Right ventricle myocardium superior (tissue), 1 donor: ENCODE measurements around the gene PDXK. TPM values are rescaled to one million over a fixed set of nuclear protein-coding genes. Genes with fewer than 3 reads are reported as not detected.

Experiments used
- ATAC-seq: fragments of 200-7000 bp; cut with Tn5 transposase; one replicate; pipeline ENCODE4 v1.9.1; 2020; ENCODE audit warnings: mild to moderate bottlenecking; ENCODE audit not compliant: poor library complexity
- DNase-seq: peaks from one replicate; pipeline ENCODE4 v3.0.0-alpha.2; 2020
- intact Hi-C: fragments of 100-400 bp; cut with DNase I; formaldehyde crosslinking; loops from one replicate; pipeline ENCODE4 v1.11.2; 2022
- total RNA-seq: library from RNA; stranded (reverse); fragmentation: NEBNext Ultra II Directional; extraction: Animal tissue kit (Norgen Biotek cat#: 25700); gene quantifications from one replicate; pipeline ENCODE4 v1.2.1, GENCODE V29; 2021
- donor health status: DM: no; HTN: yes; CAD: no; lungs with severe emphysema.

The PDXK gene
- total RNA-seq, 1 donor from 2014 or later, result 93.8 TPM

DNA sequence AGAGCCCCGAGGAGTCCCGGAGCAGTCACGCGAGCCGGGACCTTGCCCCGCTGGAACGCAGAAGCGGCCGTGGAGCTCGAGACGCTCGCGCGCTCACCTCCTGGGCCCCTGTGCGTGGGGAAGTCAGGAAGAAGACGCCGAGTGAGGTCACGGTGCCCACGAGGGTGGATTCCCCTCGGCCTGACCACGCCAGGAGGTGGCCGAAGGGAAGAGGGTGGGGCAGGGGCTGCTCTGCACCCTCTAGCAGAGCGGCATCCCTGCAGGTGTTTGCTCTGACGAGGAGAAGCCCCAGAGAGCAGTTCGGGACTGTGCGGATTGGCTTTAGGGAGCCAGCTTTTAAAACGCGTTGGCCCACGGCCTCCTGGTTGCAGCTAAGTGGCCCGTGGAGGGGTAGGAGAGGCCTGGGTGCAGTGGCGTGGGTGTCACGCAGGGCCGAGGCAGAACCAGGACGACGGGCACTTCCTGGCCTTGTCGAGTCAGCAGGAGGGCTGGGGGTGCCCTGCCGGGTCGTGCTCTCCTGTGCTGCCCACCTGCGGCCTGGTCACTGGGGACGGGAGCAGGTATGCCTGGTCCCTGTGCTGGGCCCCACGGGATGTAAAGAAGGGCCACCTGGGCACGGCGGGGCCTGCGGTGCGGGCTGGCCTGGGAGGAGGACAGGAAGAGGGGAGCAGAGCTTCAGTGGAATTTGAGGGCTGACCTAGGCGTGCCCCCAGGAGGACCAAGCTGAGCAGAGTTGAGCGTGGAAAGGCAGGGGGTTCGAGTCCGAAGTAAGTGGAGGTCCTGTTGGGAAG lies 1.0 kb downstream of the PDXK start:
- DNase-seq (no peak), ATAC-seq (peak; percentile 7)
- intact Hi-C loops, result no loop called here

DNA sequence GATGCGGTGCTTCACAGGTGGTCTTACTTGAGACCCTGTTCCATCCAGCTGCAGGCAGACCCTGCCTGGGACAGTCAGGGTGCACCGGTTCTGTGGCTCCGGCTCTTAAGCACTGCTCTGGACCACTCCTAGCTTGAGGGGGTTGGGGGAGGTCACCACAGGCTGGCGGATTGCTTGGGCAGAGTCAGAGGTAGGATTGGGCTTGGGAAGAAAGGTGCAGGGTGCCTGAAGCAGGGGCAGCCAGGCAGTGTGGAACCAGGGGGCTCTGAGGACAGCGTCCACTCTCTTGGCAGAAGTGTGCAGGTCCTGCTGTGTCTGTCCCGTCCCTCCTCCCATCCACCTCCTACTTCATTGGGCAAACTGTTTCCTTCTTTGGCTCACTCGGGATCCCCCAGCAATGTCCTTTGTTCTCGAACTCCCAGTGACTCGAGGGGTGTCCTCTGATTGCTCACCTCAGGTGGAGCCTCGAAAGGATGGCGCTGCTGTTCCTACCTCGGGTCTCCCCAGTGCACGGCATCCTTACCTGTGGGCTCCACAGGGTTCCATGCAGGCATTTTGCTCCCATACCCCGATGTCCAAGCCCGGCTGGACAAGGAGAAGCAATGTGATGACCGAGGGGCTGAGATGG lies 1.7 kb downstream of the PDXK start:
- DNase-seq, result no peak
- ATAC-seq, result no peak
- intact Hi-C loops, result no loop called here

DNA sequence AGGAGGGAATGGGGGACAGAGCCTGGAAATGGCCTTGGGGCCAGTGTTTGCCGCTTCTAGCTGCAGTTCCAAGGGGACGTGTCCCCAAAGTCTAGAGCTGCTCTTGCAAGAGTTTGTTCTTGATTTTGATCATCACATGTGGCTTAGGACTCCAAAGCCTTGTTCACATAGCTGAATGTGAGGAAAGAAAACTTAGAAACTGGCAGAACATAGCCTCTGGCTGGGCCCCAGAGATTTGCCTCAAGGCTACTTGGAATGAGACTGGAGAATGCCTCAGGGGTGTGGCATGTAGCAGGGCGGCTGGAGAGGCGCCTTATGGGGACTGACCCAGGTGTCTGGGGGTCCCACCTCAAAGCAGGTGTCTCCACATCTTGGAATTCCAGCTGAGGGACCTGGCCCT lies 2.3 kb downstream of the PDXK start:
- DNase-seq (no peak), ATAC-seq (no peak)

DNA sequence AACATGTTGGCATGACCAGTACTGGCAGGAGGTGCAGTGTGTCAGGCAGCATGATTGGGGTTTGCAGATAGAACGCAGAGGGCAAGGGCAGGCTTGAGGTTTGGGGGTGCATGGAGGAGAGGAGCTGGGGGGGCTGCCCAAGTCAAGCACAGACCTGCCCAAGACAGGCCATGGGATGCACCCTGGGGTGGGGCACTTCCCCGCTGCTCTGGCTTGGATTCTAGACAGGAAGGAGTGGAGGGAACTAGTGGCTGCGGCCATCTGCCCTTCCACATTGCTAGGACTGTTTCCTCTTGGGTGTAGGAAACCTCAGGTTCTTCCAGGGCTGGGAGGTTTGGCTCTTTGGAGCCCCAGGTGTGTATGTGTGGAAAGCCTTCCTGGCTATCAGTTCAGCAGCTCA lies 3.0 kb downstream of the PDXK start:
- intact Hi-C loops, result no loop called here
- ATAC-seq, result no peak

More for the DNA sequence above, 2.3 kb downstream of the PDXK start:
- intact Hi-C loops, result no loop called here

DNA sequence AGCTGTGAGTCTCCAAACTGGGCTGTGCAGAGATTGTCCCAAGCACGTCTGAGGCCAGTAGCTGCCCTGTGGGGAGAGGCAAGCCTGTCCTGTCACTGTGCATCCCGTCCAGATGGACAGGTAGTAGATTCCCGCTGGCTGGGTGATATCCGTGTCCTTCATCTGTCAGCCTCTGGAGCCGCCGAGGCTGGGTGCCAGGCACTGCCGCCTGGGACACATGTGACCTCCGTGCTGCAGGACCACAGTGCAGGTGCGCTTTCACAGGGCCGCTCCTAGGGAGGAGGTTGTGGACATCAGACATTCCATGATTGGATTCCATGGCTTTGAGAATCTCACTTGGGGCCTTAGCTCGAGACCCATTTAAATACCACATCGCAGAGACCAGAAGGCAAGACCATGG lies 4.7 kb downstream of the PDXK start:
- intact Hi-C loops, result no loop called here

More for the DNA sequence above, 3.0 kb downstream of the PDXK start:
- no peak for DNase-seq

DNA sequence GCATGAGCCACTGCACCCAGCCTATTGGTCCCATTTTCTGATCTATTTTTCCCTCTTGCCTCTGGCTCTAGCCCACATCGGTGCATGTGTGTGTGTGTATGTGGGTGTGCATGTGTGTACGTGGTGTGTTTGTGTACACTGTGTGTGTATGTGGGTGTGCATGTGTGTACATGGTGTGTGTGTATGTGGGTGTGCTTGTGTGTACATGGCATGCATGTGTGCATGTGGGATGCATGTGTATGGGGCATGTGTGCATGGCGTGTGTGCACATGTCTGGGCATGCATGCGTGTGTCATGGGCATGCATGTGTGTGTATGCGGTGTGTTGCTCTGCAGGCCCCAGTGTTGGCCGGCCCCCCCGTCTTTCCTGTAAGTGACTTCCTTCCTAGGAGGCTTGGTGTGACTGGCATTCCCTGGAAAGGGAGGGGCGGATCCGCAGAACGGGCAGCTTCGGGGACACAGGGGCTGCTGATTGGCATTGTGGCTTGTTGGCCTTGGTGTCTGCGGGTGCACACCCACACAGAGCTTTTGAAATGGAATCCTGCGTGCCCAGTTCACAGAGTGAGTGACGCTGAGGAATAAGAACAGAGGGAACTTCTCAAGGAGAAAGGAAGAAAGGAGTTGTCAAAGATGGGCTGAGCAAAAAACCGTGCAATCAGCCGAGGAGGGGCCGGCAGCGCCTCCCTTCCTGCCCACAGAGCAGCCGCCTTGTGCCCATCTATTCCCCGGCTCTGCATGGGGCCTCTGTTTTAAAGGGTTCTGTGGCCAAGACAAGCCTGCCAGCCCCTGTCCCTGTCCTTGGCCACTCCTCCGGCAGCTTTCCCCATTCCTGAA lies 8.0 kb downstream of the PDXK start:
- intact Hi-C loops, result no loop called here
- DNase-seq (peak; percentile 74), ATAC-seq (no peak)

More for the DNA sequence above, 4.7 kb downstream of the PDXK start:
- DNase-seq (no peak), ATAC-seq (no peak)

DNA sequence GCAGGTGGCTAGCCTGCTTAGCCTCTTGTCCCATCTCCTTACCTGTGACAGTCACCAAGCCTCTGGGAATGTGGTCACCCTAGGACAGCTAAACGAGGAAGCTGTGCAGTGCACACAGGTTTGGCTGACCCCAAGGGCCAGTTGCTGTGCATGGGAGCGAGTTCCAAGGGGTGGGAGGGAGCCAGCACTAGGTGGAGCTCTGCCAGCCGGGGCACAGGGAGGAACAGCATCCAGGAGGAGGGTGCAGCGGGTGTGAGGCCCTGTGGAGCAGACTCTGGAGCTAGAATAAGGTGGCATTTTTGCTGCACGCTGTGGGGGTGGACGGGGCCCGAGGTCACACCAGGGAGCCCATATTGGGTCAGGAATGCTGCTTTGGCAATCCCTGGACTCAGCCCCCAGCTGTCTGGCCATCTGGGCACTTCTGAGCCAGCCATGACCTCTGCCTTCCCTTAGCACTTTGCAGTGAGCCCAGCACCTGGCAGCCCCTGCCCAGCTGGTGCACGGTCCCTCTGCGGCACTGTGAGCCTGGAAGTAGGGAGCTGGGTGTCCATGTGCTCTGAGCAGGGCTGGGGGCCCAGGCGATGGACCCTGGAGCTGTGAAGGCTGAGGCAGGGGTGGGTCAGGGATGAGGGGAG lies 8.7 kb downstream of the PDXK start:
- ATAC-seq, result peak; percentile 38
- peak; percentile 72 for DNase-seq

DNA sequence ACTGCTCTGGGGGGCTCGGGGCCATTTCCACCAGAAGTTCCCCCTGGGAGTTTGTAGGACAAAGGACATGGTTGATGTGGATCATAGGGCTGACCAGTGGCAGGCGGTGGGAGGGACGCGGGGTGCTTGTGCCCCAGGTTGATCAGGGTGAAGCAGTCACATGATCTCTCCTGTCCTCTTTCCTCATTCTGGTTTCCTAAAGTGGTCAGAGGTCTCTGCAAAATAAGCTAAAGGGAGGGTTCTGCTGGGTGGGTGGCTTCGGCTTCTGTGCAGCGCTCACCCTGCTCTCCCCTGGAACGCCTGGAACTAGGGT lies 9.2 kb downstream of the PDXK start:
- peak; percentile 29 for ATAC-seq
- DNase-seq, result no peak
- intact Hi-C loops, result no loop called here

More for the DNA sequence above, 8.7 kb downstream of the PDXK start:
- intact Hi-C loops, result no loop called here

DNA sequence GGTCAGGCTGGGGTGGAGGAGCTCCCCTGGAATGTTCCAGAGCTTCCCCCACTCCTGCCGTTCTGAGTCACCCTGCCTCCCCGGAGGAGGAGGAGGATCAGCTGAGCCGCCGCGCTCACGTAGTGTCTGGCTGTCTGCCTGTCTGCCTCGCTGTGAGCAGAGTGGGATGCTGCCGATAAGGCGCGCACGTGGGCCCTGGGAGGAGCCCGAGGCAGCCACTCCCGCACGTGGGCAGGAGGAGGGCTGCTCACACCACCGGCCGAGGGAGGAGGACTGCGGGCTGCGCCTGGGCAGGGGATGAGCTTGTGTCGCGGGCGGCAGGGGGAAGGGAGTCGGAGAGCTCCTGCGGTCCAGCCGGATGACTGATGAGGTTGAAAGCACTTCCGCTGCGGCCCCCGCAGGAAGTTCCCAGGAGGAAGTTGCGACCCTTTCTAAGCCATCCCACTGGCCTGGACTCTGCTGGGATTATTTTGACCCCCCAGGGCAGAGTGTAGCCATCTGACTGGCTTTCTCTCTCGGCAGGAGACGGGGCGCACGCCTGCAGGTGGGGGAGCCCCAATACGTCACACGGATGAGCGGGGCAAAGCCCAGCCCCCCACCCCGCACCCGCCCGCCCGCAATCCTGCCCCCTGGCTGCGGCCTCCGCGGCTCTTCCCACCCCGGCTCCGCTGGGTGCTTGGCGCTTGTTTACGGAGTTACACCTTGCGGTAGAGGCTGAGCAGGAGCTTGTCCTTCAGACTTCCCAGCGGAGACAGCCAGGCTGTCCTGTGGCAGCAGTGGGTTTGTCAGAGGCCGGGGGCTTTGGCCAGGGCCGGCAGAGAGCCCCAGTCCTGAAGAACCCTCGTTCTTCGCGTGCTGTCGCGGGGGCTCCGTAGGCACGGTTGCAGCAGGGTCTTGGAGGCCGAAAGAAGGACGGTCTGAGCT lies 9.8 kb downstream of the PDXK start:
- peak; percentile 84 for ATAC-seq
- intact Hi-C loops, result no loop called here
- peak; percentile 96 for DNase-seq

DNA sequence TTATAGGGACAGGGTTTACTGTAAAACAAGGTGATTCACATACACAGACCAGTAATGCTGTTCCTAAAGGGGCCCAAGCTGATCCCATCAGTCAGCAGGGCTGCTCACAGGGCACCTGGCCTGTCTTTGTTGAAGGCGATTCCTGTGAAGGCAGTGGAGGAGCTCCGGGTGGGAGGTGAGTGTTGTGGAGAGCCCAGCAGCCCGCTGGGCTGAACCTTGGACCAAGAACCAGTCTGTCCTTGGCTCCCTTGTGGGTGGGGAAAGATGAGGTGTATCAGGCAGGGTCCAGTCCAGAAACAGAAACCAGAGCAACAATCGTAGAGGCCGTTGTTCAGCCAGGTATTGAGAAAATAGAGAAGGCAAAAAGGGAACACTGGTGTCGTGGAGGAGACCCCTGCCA lies 12.5 kb downstream of the PDXK start:
- intact Hi-C loops, result no loop called here
- ATAC-seq (no peak), DNase-seq (no peak)

DNA sequence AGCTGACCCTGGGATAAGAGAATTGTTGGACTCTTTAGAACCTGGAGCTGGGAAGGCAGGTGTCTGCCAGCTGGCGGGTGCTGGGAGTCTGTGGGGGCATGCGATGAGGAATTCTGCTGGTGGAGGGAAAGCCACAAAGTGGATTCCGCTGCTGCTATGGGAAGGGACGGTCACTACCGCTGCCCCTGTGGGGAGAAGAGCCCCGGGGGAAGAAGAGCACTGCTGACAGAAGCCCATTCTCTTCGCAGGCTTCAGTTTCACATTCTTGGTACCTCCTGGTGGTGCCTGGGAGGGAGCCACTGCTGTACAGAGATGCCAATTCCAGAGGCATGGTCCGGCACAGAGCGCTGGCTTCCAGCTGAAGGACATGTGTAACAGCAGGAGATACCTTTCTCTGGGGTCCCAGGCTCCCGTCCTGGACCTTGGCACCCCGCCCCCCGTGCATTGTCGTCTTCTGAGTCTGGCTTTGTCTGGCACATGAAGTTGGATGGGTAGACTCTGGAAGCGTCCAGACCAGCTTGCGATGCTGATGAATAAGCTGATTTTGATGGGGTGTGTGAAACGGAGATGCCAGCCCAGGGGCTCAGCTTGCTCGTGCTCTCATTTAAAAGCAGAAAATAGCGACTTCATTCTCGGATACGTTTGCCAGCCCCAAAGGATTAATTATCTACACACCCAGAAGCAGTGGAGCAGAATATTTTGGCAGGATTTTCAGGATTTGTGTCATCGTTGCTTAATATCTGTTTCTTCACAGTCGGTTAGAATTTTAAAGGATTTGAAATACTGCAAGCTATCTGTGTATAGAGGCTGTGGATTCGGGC lies 13.2 kb downstream of the PDXK start:
- intact Hi-C loops, result no loop called here
- DNase-seq (peak; percentile 59), ATAC-seq (no peak)

DNA sequence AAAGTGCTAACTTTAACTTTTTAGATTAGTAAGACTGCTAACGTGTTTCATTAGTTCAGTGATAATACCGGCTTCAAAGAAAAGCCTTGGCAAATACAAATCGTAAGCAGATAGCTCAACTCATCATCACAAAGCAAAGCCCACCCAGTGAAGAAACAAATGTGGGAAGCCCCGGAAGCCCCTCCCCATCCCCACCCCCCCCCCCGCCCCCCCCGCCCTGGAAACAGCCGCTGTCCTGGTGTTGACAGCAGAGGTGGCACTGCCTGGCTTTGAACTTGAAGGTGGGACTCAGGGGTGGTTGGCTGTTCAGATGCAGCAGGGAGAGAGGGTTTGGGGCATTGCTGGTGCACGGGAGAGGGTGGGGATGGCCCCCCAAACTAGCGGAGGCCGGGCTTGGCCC lies 14.1 kb downstream of the PDXK start:
- intact Hi-C loops, result no loop called here
- no peak for DNase-seq
- no peak for ATAC-seq

DNA sequence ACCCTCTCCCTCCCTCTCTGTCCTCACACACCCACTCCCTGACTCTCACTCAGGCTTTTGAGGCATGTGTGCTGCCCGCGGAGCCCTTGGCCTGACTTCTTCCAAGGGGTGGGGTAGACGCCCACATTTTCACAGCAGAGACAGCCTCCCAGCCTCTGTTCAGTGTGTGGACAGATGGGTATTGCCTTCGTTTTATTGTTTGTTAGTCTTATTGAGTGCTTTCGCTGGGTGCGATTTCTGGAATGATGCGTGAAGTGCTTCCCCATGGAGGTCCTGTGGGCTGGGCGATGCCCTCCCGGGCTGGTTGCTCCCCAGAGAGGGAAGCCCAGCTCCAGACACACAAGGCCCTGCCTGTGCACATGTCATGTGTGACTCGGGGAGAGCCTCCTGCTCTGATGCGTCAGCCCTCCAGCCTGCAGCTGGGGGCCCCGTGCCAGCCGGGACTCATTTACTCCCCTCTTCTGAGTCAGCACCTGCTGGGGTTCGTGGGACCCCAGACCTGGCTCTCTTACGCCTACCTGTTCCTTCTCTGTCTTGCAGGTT lies 14.7 kb downstream of the PDXK start:
- intact Hi-C loops, result no loop called here
- DNase-seq, result no peak
- no peak for ATAC-seq

DNA sequence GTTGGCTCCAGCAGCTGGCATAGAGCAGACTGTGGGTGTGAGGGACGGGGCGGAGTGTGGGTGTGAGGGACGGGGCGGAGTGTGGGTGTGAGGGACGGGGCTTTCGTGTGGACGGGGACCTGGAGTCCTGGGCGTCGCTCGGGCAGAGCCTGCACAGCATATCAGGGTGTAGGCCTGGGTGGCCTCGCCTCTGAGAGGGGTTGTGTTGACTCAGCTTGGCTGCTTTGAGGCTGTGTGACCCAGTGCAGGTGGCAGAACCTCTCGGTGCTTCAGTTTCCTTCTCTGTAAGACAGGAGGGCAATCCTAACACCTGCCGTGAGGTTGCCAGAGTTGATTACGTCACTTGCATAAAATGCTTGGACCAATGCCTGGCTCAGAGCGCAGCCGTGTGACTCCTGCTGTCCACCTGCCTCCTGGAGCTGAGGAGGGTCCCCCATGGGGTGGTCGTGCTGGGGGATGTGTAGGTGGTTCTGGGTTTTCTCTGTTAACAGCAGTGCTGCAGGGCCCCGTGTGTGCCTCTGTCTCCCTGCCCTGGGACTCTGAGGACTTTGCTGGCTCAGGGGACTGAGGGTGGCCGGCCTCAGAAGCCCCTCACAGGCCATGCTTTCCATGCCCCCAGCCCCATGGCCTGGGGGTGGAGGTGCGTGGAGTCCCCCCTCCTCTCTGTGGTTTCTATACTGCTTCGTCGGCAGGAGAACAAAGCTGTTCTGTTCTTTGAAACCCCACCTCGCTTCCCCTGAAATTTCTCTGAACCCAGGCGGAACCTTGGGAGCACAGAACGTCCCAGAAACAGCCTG lies 15.4 kb downstream of the PDXK start:
- intact Hi-C loops, result no loop called here
- ATAC-seq, result no peak
- DNase-seq, result no peak

DNA sequence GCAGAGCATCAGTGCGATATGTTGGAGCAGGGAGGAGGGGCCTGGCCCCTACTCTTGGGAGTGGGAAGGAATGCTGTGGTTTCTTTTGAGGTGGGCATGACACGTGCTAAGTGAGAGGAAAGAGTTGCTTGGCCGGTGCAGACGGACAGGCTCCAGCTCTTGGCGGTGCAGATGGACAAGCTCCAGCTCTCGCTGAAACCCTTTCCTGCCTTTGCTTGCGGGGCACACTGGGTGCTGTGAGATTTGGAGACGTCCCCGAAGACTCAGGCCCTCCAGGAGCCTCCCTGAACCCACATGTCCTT lies 15.9 kb downstream of the PDXK start:
- ATAC-seq, result peak; percentile 3
- intact Hi-C loops, result no loop called here
- no peak for DNase-seq

DNA sequence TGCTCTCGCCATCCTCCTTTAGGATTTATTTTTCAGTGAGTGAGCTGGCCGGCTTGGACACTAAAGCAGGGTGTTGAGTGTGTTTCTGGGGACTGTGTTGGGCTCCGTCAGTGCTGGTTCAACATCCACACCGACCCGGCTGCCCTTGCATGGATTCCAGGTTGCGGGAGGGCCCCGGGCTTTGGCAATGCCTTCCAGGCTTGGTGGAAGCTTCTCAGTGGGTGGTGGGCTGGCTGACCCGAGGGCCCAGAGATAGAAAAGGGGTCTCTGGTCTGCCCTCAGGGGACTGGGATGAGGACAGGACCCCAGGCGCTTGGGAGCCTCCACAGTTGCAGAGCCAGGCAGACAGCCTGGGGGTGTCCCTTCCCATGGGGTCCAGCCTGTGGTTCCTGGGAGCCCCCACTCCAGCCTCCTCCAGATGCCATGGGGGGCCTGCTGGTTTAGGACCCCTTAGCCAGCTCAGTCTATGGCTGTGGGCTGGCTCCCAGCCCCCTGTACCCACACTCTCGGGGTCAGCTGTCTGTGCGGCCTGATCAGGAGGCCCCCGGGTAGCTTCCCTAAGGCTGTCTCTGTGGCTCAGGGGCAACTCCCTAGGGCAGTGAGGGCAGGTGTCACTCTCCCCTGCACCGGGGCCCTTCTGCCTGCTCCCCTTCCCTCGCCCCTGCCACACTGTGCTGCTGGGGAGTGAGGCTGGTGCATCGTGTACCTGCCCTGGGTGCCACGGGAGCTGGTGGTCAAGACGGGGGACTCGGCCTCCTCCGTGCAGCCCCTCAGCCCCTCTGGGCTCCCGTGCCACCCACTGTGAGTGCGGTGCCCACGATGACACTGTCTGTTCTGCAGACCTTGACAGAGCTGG lies 16.5 kb downstream of the PDXK start:
- no peak for ATAC-seq
- intact Hi-C loops, result no loop called here
- DNase-seq, result no peak
